Osteoblast (primary cell): Measurements from ENCODE around the gene KHNYN. TPM values are rescaled to one million over a fixed set of nuclear protein-coding genes. Genes with fewer than 3 reads are reported as not detected.
A peak's percentile ranks its signal among the peaks of the same experiment; 100 is the strongest.

Experiments
- DNase-seq: peaks from one replicate; pipeline ENCODE4 v3.0.0; 2011; ENCODE audit warnings: low spot score, mixed read lengths; ENCODE audit not compliant: insufficient read length; ENCODE audit errors: missing footprints
- H2AFZ ChIP-seq: 2 replicates; pipeline ENCODE4 v1.6.0; 2011; ENCODE audit warnings: mild to moderate bottlenecking, low read length
- H3K27ac ChIP-seq: 2 replicates; pipeline ENCODE4 v1.5.1; 2011; ENCODE audit warnings: mild to moderate bottlenecking, low read depth, low read length, moderate library complexity
- H3K27me3 ChIP-seq: 2 replicates; pipeline ENCODE4 v1.6.0; 2012; ENCODE audit warnings: mild to moderate bottlenecking, control low read depth, inconsistent platforms, low read length, moderate library complexity; ENCODE audit not compliant: insufficient read depth
- H3K36me3 ChIP-seq: 2 replicates; pipeline ENCODE4 v1.5.1; 2011; ENCODE audit warnings: mild to moderate bottlenecking, low read length, control low read depth, moderate library complexity; ENCODE audit not compliant: insufficient read depth
- H3K4me1 ChIP-seq: 2 replicates; pipeline ENCODE4 v1.5.1; 2011; ENCODE audit warnings: mild to moderate bottlenecking, low read length, control low read depth, moderate library complexity; ENCODE audit not compliant: insufficient read depth
- H3K4me2 ChIP-seq: 2 replicates; pipeline ENCODE4 v1.6.0; 2011; ENCODE audit warnings: mild to moderate bottlenecking, low read length; ENCODE audit not compliant: insufficient read depth
- H3K4me3 ChIP-seq: fragments of 200-600 bp; sonication (generic); 3 replicates; pipeline ENCODE4 v1.5.1; 2012; ENCODE audit warnings: mild to moderate bottlenecking, low read length, inconsistent platforms; ENCODE audit not compliant: insufficient read depth
- H3K79me2 ChIP-seq: 2 replicates; pipeline ENCODE4 v1.6.0; 2012; ENCODE audit warnings: mild to moderate bottlenecking, low read length, control low read depth, inconsistent platforms; ENCODE audit not compliant: insufficient read depth
- H3K9me3 ChIP-seq: 2 replicates; pipeline ENCODE4 v1.5.1; 2011; ENCODE audit warnings: low read depth, low read length, control low read depth
- H4K20me1 ChIP-seq: 2 replicates; pipeline ENCODE4 v1.6.0; 2012; ENCODE audit warnings: mild to moderate bottlenecking, low read length, control low read depth; ENCODE audit not compliant: insufficient read depth
- CTCF ChIP-seq: IDR thresholded peaks from 2 replicates; pipeline ENCODE4 v1.5.1; 2011; ENCODE audit warnings: mild to moderate bottlenecking, low read depth, low read length, moderate library complexity; ENCODE audit errors: extremely low read depth
- total RNA-seq: library from RNA; depleted of rRNA; stranded (reverse); fragments of >200 nt; gene quantifications from 2 replicates; pipeline ENCODE4 v1.2.3, GENCODE V29; 2012

The KHNYN gene
- total RNA-seq, 1 donor: 58.6 TPM

DNA sequence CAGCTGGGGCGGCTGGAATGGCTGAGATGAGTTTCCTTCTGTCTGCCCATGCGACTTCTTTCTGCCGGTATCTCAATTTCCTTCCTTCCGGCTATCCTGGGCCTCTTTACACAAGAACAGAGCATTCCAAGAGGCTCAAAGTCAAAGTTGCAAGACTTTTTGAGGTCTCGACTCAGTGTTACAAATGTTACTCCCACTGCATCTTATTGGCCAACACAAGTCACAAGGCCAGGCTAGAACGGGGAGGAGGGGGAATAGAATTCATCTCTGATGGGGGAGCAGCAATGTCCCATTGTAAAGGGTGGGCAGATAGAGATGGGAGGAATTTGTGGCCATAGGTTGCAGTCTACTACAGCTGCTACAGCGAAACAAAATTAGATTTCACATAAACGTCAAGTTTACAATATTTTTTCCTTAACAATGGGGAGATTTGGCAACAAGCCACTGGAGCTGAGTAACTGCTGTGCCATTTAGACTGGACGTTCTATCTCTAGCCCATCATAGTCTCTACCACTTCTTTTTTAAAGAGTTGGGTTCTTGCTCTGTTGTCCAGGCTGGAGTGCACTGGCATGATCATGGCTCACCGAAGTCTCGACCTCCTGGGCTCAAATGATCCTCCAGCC lies 40.4 kb upstream of the KHNYN start:
- Histone ChIP-seq H3K27ac (no peak overlapping the region), H2AFZ (no peak overlapping the region)
- DNase-seq: no peak

DNA sequence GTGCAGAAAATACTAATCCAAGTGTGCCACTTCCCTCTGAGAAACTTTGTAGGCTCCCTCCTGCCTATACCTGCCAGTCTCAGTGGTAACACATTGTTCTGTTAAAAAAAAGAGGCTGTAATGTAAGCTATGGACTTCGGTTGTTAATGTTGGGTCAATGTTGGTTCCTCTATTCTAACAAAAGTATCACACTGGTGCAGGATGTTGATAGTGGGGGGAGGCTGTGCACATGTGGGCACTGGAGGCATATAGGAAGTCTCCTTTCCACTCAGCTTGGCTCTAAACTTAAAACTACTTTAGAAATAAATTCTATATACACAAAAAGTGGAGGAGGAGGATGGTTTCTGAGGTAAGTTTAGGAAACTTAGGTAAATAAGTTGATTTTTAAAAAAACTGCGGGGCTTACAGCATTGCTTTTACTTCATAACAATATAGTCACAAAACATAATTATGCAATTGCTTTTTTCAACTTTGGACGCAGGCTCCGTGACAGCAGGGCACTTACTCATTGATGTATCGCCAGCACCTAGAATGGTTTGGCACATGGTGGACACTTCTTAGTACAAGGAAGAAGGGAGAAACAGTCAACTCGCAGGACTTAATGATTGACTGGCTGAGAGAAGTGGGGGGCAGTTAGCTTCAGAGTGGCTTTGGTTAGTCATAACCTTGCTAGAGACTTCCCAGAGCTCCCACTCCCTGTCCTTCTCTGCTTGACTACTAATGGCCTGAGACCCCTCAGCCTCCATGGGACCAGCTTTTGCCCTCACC lies 38.9 kb upstream of the KHNYN start:
- H4K20me1 ChIP-seq: no peaks in the 10 kb centered on the region
- no peak for TF ChIP-seq CTCF
- H3K4me2 ChIP-seq: no peak overlapping the region
- no peak overlapping the region for H2AFZ ChIP-seq
- no peaks in the 10 kb centered on the region for H3K27me3 ChIP-seq
- DNase-seq: no peak
- H3K27ac ChIP-seq: no peak overlapping the region
- H3K4me3 ChIP-seq: no peak overlapping the region
- no peaks in the 10 kb centered on the region for H3K9me3 ChIP-seq
- no peaks in the 10 kb centered on the region for H3K79me2 ChIP-seq
- no peaks in the 10 kb centered on the region for H3K36me3 ChIP-seq
- peaks cover 11% of the 10 kb centered on the region for H3K4me1 ChIP-seq

More for the DNA sequence above, 40.4 kb upstream of the KHNYN start:
- Histone ChIP-seq H3K36me3 (no peaks in the 10 kb centered on the region), H3K27me3 (no peaks in the 10 kb centered on the region), H3K4me3 (no peak overlapping the region), H4K20me1 (no peaks in the 10 kb centered on the region), H3K79me2 (no peaks in the 10 kb centered on the region), H3K4me1 (peaks cover 11% of the 10 kb centered on the region), H3K4me2 (peak overlapping the region; percentile 30), H3K9me3 (no peaks in the 10 kb centered on the region)
- TF ChIP-seq CTCF: no peak

- Histone ChIP-seq H3K4me2 (peak overlapping the region; percentile 66), H3K27me3 (no peaks in the 10 kb centered on the region), H3K27ac (peak overlapping the region; percentile 56), H2AFZ (peak overlapping the region; percentile 19), H4K20me1 (no peaks in the 10 kb centered on the region), H3K36me3 (no peaks in the 10 kb centered on the region), H3K4me3 (peak overlapping the region; percentile 2), H3K4me1 (peaks cover 14% of the 10 kb centered on the region), H3K9me3 (no peaks in the 10 kb centered on the region), H3K79me2 (no peaks in the 10 kb centered on the region)
- peak; percentile 26 for TF ChIP-seq CTCF
- DNase-seq: peak; percentile 95
Measured at GRCh38 chr14:24392325-24393091, 37.2 kb upstream of the KHNYN start.

- no peak overlapping the region for H3K4me2 ChIP-seq
- no peaks in the 10 kb centered on the region for H3K36me3 ChIP-seq
- H2AFZ ChIP-seq: no peak overlapping the region
- peaks cover 14% of the 10 kb centered on the region for H3K4me1 ChIP-seq
- H3K9me3 ChIP-seq: no peaks in the 10 kb centered on the region
- H3K27ac ChIP-seq: no peak overlapping the region
- no peaks in the 10 kb centered on the region for H3K27me3 ChIP-seq
- H4K20me1 ChIP-seq: no peaks in the 10 kb centered on the region
- no peak overlapping the region for H3K4me3 ChIP-seq
- no peak for DNase-seq
- no peak for TF ChIP-seq CTCF
- no peaks in the 10 kb centered on the region for H3K79me2 ChIP-seq
Measured at GRCh38 chr14:24394275-24394674, 35.5 kb upstream of the KHNYN start.
